Aorta (tissue), 5 donors: ENCODE data around the gene PRMT2. TPM values are rescaled to one million over a fixed set of nuclear protein-coding genes. Genes with fewer than 3 reads are reported as not detected.

Experiments
- ATAC-seq: fragments of 200-7000 bp; cut with Tn5 transposase; one replicate; pipeline ENCODE4 v1.9.1; 2022; ENCODE audit warnings: moderate library complexity; ENCODE audit not compliant: low FRiP score
- DNase-seq, 2 donors: peaks; one replicate each; pipeline ENCODE4 v3.0.0-alpha.2; 2020
- H3K27ac ChIP-seq, 2 donors: one replicate each; pipeline ENCODE4 v1.5.1; 2013; ENCODE audit warnings: low read length in 2 of 2, mild to moderate bottlenecking in 2 of 2, moderate library complexity in 2 of 2, control low read depth in 1 of 2, inconsistent platforms in 1 of 2, low read depth in 1 of 2
- H3K27me3 ChIP-seq, 2 donors: one replicate each; pipeline ENCODE4 v1.6.1; 2013; ENCODE audit warnings: control low read depth in 1 of 2, low read length in 1 of 2, mild to moderate bottlenecking in 1 of 2, moderate library complexity in 1 of 2; ENCODE audit not compliant: insufficient read depth in 2 of 2, control insufficient read depth in 1 of 2
- H3K36me3 ChIP-seq, 2 donors: one replicate each; pipeline ENCODE4 v1.6.1; 2013; ENCODE audit warnings: control low read depth in 1 of 2, low read length in 1 of 2, mild to moderate bottlenecking in 1 of 2; ENCODE audit not compliant: insufficient read depth in 2 of 2, control insufficient read depth in 1 of 2
- H3K4me1 ChIP-seq, 2 donors: one replicate each; pipeline ENCODE4 v1.6.1; 2013; ENCODE audit warnings: low read length in 2 of 2, control low read depth in 1 of 2, mild to moderate bottlenecking in 1 of 2, moderate library complexity in 1 of 2; ENCODE audit not compliant: insufficient read depth in 2 of 2, control insufficient read depth in 1 of 2
- H3K4me3 ChIP-seq, 2 donors: one replicate each; pipeline ENCODE4 v1.5.1; 2013; ENCODE audit warnings: low read length in 2 of 2, control low read depth in 1 of 2, mild to moderate bottlenecking in 1 of 2
- H3K9me3 ChIP-seq: one replicate; pipeline ENCODE4 v1.6.1; 2013; ENCODE audit warnings: mild to moderate bottlenecking, low read length; ENCODE audit not compliant: control insufficient read depth
- WGBS, 2 donors: extraction: QIAGEN DNeasy Blood & Tissue Kit; methylation state at CpG; one replicate each; pipeline ENCODE4 v1.1.7; 2013; 5-methylcytosine and 5-hydroxymethylcytosine counted together
- intact Hi-C, 2 donors: fragments of 100-400 bp; cut with DNase I; formaldehyde crosslinking; loops; one replicate each; pipeline versions ENCODE4 v1.14.2 to v1.15.0; 2022
- polyA plus RNA-seq, 2 donors: library from polyadenylated mRNA; stranded (reverse); fragments of 200-250 nt; gene quantifications; one replicate each; pipeline ENCODE4 v1.2.3, GENCODE V29; 2013
- total RNA-seq, 2 donors: library from RNA; stranded (reverse); fragmentation: NEBNext Ultra II Directional; extraction: Animal tissue kit (Norgen Biotek cat#: 25700); gene quantifications; one replicate each; pipeline ENCODE4 v1.2.1, GENCODE V29; 2021
- donor health status: healthy with polysubstance abuse.
- donor health status: Bipolar disorder and iron deficiency.
- donor health status: DM: no; HTN: no; CAD: no.
- donor health status: DM: no; HTN: no; CAD: no.
- donor health status: DM: yes; HTN: yes; CAD: no.

The PRMT2 gene
- total and polyA plus RNA-seq, 4 donors = 118 to 140 (median 137) TPM

- 60 to 71% methylated on average over 8 to 9 of the region's 9 CpGs for WGBS, 2 donors
- H3K4me3 ChIP-seq = no peak overlapping the region
Measured at GRCh38 chr21:46603228-46603627, 32.2 kb upstream of the PRMT2 start.

GRCh38 chr21:46604329-46604974 lies 31.0 kb upstream of the PRMT2 start:
- no peak for ATAC-seq
- Histone ChIP-seq H3K4me1 (no peaks in the 10 kb centered on the region), H3K36me3 (no peaks in the 10 kb centered on the region), H3K27ac (no peak overlapping the region), H3K9me3 (no peaks in the 10 kb centered on the region), H3K27me3 (no peaks in the 10 kb centered on the region), H3K4me3 (no peak overlapping the region)
- intact Hi-C loops = no loop called here
- DNase-seq = no peak
- WGBS, 2 donors = 87 to 89% methylated on average over 9 of the region's 9 CpGs

More at GRCh38 chr21:46603228-46603627, 32.2 kb upstream of the PRMT2 start:
- Histone ChIP-seq H3K4me1 (no peaks in the 10 kb centered on the region), H3K36me3 (no peaks in the 10 kb centered on the region), H3K27me3 (no peaks in the 10 kb centered on the region), H3K9me3 (no peaks in the 10 kb centered on the region), H3K27ac (no peak overlapping the region)
- DNase-seq (no peak), ATAC-seq (no peak)
- intact Hi-C loops = no loop called here

- H3K36me3 ChIP-seq = no peaks in the 10 kb centered on the region
- ATAC-seq (no peak), DNase-seq (peak in 1 of 2 donors; percentile 51)
- H3K27me3 ChIP-seq = no peaks in the 10 kb centered on the region
- 60 to 66% methylated on average over 15 of the region's 15 CpGs for WGBS, 2 donors
- no peak within 1 kb of the TSS for H3K27ac ChIP-seq
- H3K4me1 ChIP-seq = no peaks in the 10 kb centered on the region
- H3K4me3 ChIP-seq = no peak within 1 kb of the TSS
- H3K9me3 ChIP-seq = peaks cover 2% of the 10 kb centered on the region
- intact Hi-C loops = no loop called here
Measured at GRCh38 chr21:46604975-46605766, 30.3 kb upstream of the PRMT2 start, which contains the start of gene S100B. Gene S100B, minus strand, starts transcription at chr21:46605082. Its CDS starts 2,667 bp downstream, at chr21:46602415.

GRCh38 chr21:46605767-46606426 lies 29.6 kb upstream of the PRMT2 start:
- peak; percentile 64 for ATAC-seq
- 80 to 81% methylated on average over 14 of the region's 14 CpGs for WGBS, 2 donors

GRCh38 chr21:46606427-46606813 lies 29.1 kb upstream of the PRMT2 start:
- H3K36me3 ChIP-seq = no peaks in the 10 kb centered on the region
- peaks cover 5% of the 10 kb centered on the region for H3K9me3 ChIP-seq
- ATAC-seq (no peak), DNase-seq (peak in 1 of 2 donors; percentile 40)
- 84 to 90% methylated on average over 7 of the region's 7 CpGs for WGBS, 2 donors
- H3K4me3 ChIP-seq = no peak overlapping the region
- no peak overlapping the region for H3K27ac ChIP-seq
- H3K4me1 ChIP-seq = no peaks in the 10 kb centered on the region
- no peaks in the 10 kb centered on the region for H3K27me3 ChIP-seq
- intact Hi-C loops = no loop called here

More at GRCh38 chr21:46605767-46606426, 29.6 kb upstream of the PRMT2 start:
- H3K4me1 ChIP-seq = no peaks in the 10 kb centered on the region
- H3K27ac ChIP-seq = no peak overlapping the region
- DNase-seq = peak; percentile 73 to 80
- no peaks in the 10 kb centered on the region for H3K27me3 ChIP-seq
- peaks cover 5% of the 10 kb centered on the region for H3K9me3 ChIP-seq
- no peaks in the 10 kb centered on the region for H3K36me3 ChIP-seq
- intact Hi-C loops = no loop called here
- no peak overlapping the region for H3K4me3 ChIP-seq

- ATAC-seq = no peak
- H3K36me3 ChIP-seq = no peaks in the 10 kb centered on the region
- 91% methylated on average over 2 of the region's 2 CpGs for WGBS, 2 donors
Measured at GRCh38 chr21:46607636-46608035, 27.8 kb upstream of the PRMT2 start.

GRCh38 chr21:46608672-46609111 lies 26.8 kb upstream of the PRMT2 start:
- ATAC-seq (no peak), DNase-seq (no peak)
- no peaks in the 10 kb centered on the region for H3K27me3 ChIP-seq
- H3K9me3 ChIP-seq = peaks cover 5% of the 10 kb centered on the region
- H3K36me3 ChIP-seq = no peaks in the 10 kb centered on the region
- H3K4me1 ChIP-seq = no peaks in the 10 kb centered on the region
- H3K4me3 ChIP-seq = no peak overlapping the region
- WGBS, 2 donors = 83% methylated on average over 3 of the region's 3 CpGs
- intact Hi-C loops = no loop called here
- no peak overlapping the region for H3K27ac ChIP-seq

More at GRCh38 chr21:46607636-46608035, 27.8 kb upstream of the PRMT2 start:
- Histone ChIP-seq H3K4me3 (no peak overlapping the region), H3K27me3 (no peaks in the 10 kb centered on the region), H3K9me3 (peaks cover 5% of the 10 kb centered on the region), H3K4me1 (no peaks in the 10 kb centered on the region), H3K27ac (no peak overlapping the region)
- no peak for DNase-seq
- intact Hi-C loops = no loop called here

- Histone ChIP-seq H3K9me3 (peaks cover 5% of the 10 kb centered on the region), H3K4me1 (no peaks in the 10 kb centered on the region), H3K4me3 (no peak overlapping the region), H3K27me3 (no peaks in the 10 kb centered on the region), H3K36me3 (no peaks in the 10 kb centered on the region), H3K27ac (no peak overlapping the region)
- DNase-seq (no peak), ATAC-seq (no peak)
- 79 to 91% methylated on average over 6 of the region's 6 CpGs for WGBS, 2 donors
- intact Hi-C loops = no loop called here
Measured at GRCh38 chr21:46610018-46610701, 25.3 kb upstream of the PRMT2 start.
